Measurements from ENCODE around the gene RASSF6. TPM values are rescaled to one million over a fixed set of nuclear protein-coding genes. Genes with fewer than 3 reads are reported as not detected.

RASSF6 gene, protein sequence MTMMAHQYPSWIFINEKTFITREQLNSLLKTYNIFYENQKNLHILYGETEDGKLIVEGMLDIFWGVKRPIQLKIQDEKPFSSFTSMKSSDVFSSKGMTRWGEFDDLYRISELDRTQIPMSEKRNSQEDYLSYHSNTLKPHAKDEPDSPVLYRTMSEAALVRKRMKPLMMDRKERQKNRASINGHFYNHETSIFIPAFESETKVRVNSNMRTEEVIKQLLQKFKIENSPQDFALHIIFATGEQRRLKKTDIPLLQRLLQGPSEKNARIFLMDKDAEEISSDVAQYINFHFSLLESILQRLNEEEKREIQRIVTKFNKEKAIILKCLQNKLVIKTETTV
- 1 to 10 TPM; 1.2 to 3.9 TPM for total RNA-seq
- 0.89 TPM for polyA plus RNA-seq (2013, experiment 1 of 2)
- 0.66 TPM for polyA plus RNA-seq (2013, experiment 2 of 2)
- long read RNA-seq, experiment 1, partial matches to known transcripts = 0 of 3 reads
- long read RNA-seq, experiment 1, other reads (novel, unspliced or antisense) = 2 of 3 reads
- long read RNA-seq, experiment 2, full-length matches to known transcripts = 15 of 21 reads
- long read RNA-seq, experiment 2, partial matches to known transcripts = 0 of 21 reads
- long read RNA-seq, experiment 2, other reads (novel, unspliced or antisense) = 6 of 21 reads
- long read RNA-seq, experiment 3, full-length matches to known transcripts = 14 of 16 reads
- long read RNA-seq, experiment 3, partial matches to known transcripts = 1 of 16 reads
- long read RNA-seq, experiment 3, other reads (novel, unspliced or antisense) = 1 of 16 reads
- long read RNA-seq, experiment 4, full-length matches to known transcripts = 12 of 20 reads
- long read RNA-seq, experiment 4, partial matches to known transcripts = 3 of 20 reads
- long read RNA-seq, experiment 4, other reads (novel, unspliced or antisense) = 5 of 20 reads

DNA sequence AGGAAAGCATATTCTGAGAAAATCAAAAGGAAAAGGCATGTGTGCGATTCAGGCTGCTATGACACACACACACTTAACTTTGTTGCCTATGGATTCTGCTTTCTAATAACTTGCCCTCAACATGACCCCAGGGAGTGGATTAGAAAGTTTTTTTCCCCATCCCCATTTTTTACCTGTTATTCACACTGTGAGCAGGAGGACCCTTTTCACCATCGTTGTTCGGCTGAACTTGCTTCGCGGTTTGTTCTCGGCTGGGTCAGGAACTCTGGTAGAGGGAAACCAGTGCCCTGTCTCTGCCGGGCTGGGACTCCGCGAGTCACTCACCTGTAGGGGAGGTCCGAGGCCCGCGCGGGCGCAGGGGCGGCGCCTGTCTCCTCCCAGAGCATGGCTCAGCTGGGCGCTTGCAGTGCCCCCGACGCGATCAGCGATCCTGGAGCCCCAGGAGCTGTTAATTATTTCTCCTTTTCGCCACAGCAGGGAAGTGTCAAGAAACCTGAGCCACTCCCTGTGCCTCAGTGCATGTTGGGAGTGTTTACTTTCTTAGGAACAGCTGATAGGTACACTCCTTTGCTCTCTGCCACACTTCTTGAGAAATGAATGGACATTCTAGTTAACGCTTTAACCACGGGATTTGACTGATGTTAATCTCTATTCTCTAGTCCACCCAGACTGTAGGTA, at the start of gene RASSF6:
Gene RASSF6, minus strand, starts transcription at position 322 of the 678 bp plus-strand sequence. CDS start 8,641 bp downstream, outside the sequence.
- TF ChIP-seq, protein P1, sequence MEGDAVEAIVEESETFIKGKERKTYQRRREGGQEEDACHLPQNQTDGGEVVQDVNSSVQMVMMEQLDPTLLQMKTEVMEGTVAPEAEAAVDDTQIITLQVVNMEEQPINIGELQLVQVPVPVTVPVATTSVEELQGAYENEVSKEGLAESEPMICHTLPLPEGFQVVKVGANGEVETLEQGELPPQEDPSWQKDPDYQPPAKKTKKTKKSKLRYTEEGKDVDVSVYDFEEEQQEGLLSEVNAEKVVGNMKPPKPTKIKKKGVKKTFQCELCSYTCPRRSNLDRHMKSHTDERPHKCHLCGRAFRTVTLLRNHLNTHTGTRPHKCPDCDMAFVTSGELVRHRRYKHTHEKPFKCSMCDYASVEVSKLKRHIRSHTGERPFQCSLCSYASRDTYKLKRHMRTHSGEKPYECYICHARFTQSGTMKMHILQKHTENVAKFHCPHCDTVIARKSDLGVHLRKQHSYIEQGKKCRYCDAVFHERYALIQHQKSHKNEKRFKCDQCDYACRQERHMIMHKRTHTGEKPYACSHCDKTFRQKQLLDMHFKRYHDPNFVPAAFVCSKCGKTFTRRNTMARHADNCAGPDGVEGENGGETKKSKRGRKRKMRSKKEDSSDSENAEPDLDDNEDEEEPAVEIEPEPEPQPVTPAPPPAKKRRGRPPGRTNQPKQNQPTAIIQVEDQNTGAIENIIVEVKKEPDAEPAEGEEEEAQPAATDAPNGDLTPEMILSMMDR (conservative IDR thresholded peaks at IDR 0.05) = peak; percentile 27
- 0 to 5% methylated on average over 10 to 24 of the region's 24 CpGs for WGBS, 2 experiments (ENCODE audit: insufficient coverage in 1 of 2, insufficient read length in 1 of 2)
- H3K27ac ChIP-seq (ENCODE audit: low read depth, low read length) = no peak within 1 kb of the TSS
- H3K36me3 Mint-ChIP-seq (ENCODE audit: low read depth) = no peaks in the 10 kb centered on the region
- peak within 1 kb of the TSS; percentile 26 for H3K9ac ChIP-seq (ENCODE audit: extremely low read depth, low read length, poor library complexity, severe bottlenecking)
- H3K9me3 Mint-ChIP-seq = no peaks in the 10 kb centered on the region
- H3K9me3 ChIP-seq (ENCODE audit: control insufficient read depth, low read length) = no peaks in the 10 kb centered on the region
- peaks cover 14% of the 10 kb centered on the region for H3K27me3 Mint-ChIP-seq (ENCODE audit: insufficient read depth)
- H3K4me3 ChIP-seq (ENCODE audit: low read length) = peak within 1 kb of the TSS; percentile 77
- peaks cover 7% of the 10 kb centered on the region for H3K4me1 ChIP-seq (ENCODE audit: control insufficient read depth, insufficient read depth, low read length)
- H3K27me3 ChIP-seq (ENCODE audit: control insufficient read depth, insufficient read depth, low read length, poor library complexity, severe bottlenecking) = peaks cover 15% of the 10 kb centered on the region
- DNase-seq = peak; percentile 95
- H3K4me1 Mint-ChIP-seq = peaks cover 23% of the 10 kb centered on the region
- no peaks in the 10 kb centered on the region for H3K36me3 ChIP-seq (ENCODE audit: control insufficient read depth, insufficient read depth, low read length)
- peak within 1 kb of the TSS; percentile 62 for H3K4me3 Mint-ChIP-seq
- H3K27ac Mint-ChIP-seq = peak within 1 kb of the TSS; percentile 90

- no peaks in the 10 kb centered on the region for H3K27me3 ChIP-seq (ENCODE audit: control insufficient read depth, insufficient read depth, low read length, poor library complexity, severe bottlenecking)
- H3K4me3 ChIP-seq (ENCODE audit: low read length) = no peak overlapping the region
- H3K4me1 ChIP-seq (ENCODE audit: control insufficient read depth, insufficient read depth, low read length) = no peaks in the 10 kb centered on the region
- Mint-ChIP-seq H3K9me3 (no peaks in the 10 kb centered on the region), H3K4me3 (no peak overlapping the region), H3K27me3 (ENCODE audit: insufficient read depth) (no peaks in the 10 kb centered on the region), H3K27ac (no peak overlapping the region), H3K4me1 (no peaks in the 10 kb centered on the region), H3K36me3 (ENCODE audit: low read depth) (no peaks in the 10 kb centered on the region)
- 95 to 97% methylated on average over 12 to 15 of the region's 15 CpGs for WGBS, 2 experiments (ENCODE audit: insufficient coverage in 1 of 2, insufficient read length in 1 of 2)
- H3K9me3 ChIP-seq (ENCODE audit: control insufficient read depth, low read length) = no peaks in the 10 kb centered on the region
- TF ChIP-seq, protein P1 (conservative IDR thresholded peaks at IDR 0.05) = no peak
- no peaks in the 10 kb centered on the region for H3K36me3 ChIP-seq (ENCODE audit: control insufficient read depth, insufficient read depth, low read length)
- H3K27ac ChIP-seq (ENCODE audit: low read depth, low read length) = no peak overlapping the region
- no peak overlapping the region for H3K9ac ChIP-seq (ENCODE audit: extremely low read depth, low read length, poor library complexity, severe bottlenecking)
- DNase-seq = no peak
Observed at GRCh38 chr4:73669410-73670183, 49.4 kb upstream of the RASSF6 start.

Data from endodermal cell (in vitro differentiated cells).